HCT116 (cell line): ENCODE data around the gene COX7A2L.

ENCODE experiments used
- CTCF ChIP-seq, 3 experiments: fragments of 200-600 bp in 1 of 3; sonication (generic) in 1 of 3; IDR thresholded peaks in 2 of 3; conservative IDR thresholded peaks in 1 of 3; 2 replicates each; pipeline ENCODE4 v1.5.1; 2012 to 2017; ENCODE audit warnings: low read depth in 2 of 3, low read length in 2 of 3, antibody characterized with exemption in 1 of 3, borderline replicate concordance in 1 of 3, control low read depth in 1 of 3, mild to moderate bottlenecking in 1 of 3, mixed read lengths in 1 of 3, mixed run types in 1 of 3, moderate library complexity in 1 of 3; ENCODE audit not compliant: insufficient read depth in 1 of 3
- EGR1 ChIP-seq: IDR thresholded peaks from 2 replicates; pipeline ENCODE4 v1.6.1; 2012; ENCODE audit warnings: low read depth
- EZH2 ChIP-seq: fragments of 200-600 bp; sonication (generic); IDR thresholded peaks from 2 replicates; pipeline ENCODE4 v1.6.1; 2017; ENCODE audit warnings: antibody characterized with exemption, mixed run types
- MAX ChIP-seq: IDR thresholded peaks from 2 replicates; pipeline ENCODE4 v1.6.1; 2012
- POLR2A ChIP-seq: IDR thresholded peaks from 2 replicates; pipeline ENCODE4 v1.7.0; 2011; ENCODE audit warnings: borderline replicate concordance; ENCODE audit not compliant: insufficient read depth, insufficient read length; ENCODE audit errors: extremely low read depth
- POLR2AphosphoS5 ChIP-seq: IDR thresholded peaks from 2 replicates; pipeline ENCODE4 v1.6.1; 2011; ENCODE audit warnings: mild to moderate bottlenecking, low read depth, low read length, moderate library complexity
- REST ChIP-seq: IDR thresholded peaks from 2 replicates; pipeline ENCODE4 v1.6.1; 2012; ENCODE audit warnings: low read depth
- SRF ChIP-seq: IDR thresholded peaks from 2 replicates; pipeline ENCODE4 v1.6.1; 2012; ENCODE audit warnings: low read depth

GRCh38 chr2:42369532-42370229 lies 8.7 kb upstream of the COX7A2L start:
- TF ChIP-seq CTCF (IDR thresholded peaks at IDR 0.05 in 2 of 3, conservative IDR thresholded peaks at IDR 0.05 in 1 of 3; ENCODE audit: borderline replicate concordance in 1 of 3, insufficient read depth in 1 of 3, low read depth in 2 of 3, low read length in 2 of 3) (no peak), EGR1 (no peak), POLR2AphosphoS5 (no peak), EZH2 (no peak), MAX (no peak), POLR2A (no peak), SRF (no peak), REST (no peak)
